ENCODE results near the gene IGSF21. TPM values are rescaled to one million over a fixed set of nuclear protein-coding genes. Genes with fewer than 3 reads are reported as not detected.

IGSF21 gene
- total RNA-seq, 1 donor from 2014 or later, result 2.4 TPM

DNA sequence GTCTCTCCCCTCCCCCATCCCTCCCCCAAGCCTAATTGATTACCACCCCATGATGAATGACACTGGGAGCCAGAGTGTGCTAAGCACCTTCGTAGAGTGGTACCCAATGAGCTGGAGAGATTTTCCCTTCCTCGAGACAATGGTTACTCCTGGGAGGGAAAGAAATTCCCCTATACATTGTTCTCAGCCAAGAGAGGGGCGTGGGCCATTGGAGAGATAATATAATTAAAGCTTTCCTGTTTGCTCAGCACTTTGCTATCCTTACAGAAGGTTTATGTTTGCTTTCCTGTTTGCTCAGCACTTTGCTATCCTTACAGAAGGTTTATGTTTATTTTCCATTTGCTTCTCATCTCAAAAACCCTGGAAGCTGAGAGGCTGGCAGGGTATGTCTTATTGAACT lies 247.0 kb downstream of the IGSF21 start:
- intact Hi-C loops (cut with DNase I), result no loop called here
- Histone ChIP-seq H3K36me3 (no peaks in the 10 kb centered on the region), H3K4me1 (no peaks in the 10 kb centered on the region), H3K27me3 (no peaks in the 10 kb centered on the region), H3K9me3 (no peaks in the 10 kb centered on the region), H3K27ac (no peak overlapping the region), H3K4me3 (no peak overlapping the region)
- no peak for DNase-seq (ENCODE audit: low spot score in 2 of 2)
- no peak for TF ChIP-seq CTCF (IDR thresholded peaks at IDR 0.05)

DNA sequence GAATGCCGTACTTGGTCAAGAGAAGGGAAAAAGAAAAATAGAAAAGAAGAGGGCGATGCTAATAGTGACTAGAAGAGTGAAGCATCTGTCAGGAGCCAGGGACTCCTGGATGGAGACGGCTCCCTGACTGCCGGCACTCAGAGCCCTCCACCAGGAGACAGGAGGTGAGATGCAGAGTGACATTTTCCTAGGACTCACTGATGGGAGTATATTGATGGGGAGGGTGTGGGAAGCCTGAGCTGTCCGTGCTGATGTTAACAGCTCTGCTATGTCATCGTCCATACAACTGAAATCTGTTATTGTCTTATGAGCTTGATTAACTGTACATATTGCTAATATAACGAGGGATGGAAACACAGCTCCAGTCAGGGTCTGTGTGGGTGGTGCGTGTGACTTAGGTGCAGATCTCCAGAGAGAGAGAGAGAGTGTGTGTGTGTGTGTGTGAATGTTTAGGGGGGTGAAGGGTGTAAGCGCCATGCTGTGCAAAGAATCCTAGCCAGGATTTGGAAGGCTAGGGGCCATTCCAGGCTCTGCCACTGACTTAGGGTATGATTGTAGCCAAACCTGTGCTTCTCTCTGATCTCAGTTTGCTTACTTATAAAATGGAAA lies 250.1 kb downstream of the IGSF21 start:
- Histone ChIP-seq H3K4me3 (no peak overlapping the region), H3K36me3 (no peaks in the 10 kb centered on the region), H3K4me1 (no peaks in the 10 kb centered on the region), H3K27me3 (no peaks in the 10 kb centered on the region), H3K27ac (no peak overlapping the region), H3K9me3 (no peaks in the 10 kb centered on the region)
- intact Hi-C loops (cut with DNase I), result no loop called here
- no peak for TF ChIP-seq CTCF (IDR thresholded peaks at IDR 0.05)
- no peak for DNase-seq (ENCODE audit: low spot score in 2 of 2)

GRCh38 chr1:18358600-18358999 lies 251.0 kb downstream of the IGSF21 start:
- Histone ChIP-seq H3K36me3 (no peaks in the 10 kb centered on the region), H3K4me3 (no peak overlapping the region), H3K4me1 (no peaks in the 10 kb centered on the region), H3K9me3 (no peaks in the 10 kb centered on the region), H3K27me3 (no peaks in the 10 kb centered on the region), H3K27ac (no peak overlapping the region)
- intact Hi-C loops (cut with DNase I), result no loop called here
- DNase-seq (ENCODE audit: low spot score in 2 of 2), result no peak
- no peak for TF ChIP-seq CTCF (IDR thresholded peaks at IDR 0.05)

DNA sequence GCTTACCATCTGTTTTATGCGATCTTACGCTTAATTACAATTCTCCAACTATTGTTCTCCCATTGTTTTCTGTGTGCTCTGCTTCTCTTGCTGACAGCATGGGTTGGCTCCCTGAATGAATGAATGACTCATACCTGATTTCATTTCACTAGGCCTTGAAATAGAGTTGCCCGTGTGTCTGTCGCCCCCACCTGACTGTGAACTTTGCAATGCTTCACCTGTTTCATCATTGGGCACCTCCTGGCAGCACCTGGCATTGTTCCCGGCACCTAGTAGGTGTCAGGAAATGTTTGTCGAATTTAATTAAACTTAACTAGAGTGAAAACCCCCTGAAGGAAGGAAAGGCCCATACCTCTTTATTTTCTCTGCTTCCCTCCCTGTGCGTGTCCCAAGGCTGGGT lies 252.7 kb downstream of the IGSF21 start:
- no peaks in the 10 kb centered on the region for H3K4me1 ChIP-seq
- H3K4me3 ChIP-seq, result no peak overlapping the region
- no peak overlapping the region for H3K27ac ChIP-seq
- H3K27me3 ChIP-seq, result no peaks in the 10 kb centered on the region
- H3K36me3 ChIP-seq, result no peaks in the 10 kb centered on the region
- intact Hi-C loops (cut with DNase I), result no loop called here
- TF ChIP-seq CTCF (IDR thresholded peaks at IDR 0.05), result no peak
- no peaks in the 10 kb centered on the region for H3K9me3 ChIP-seq
- DNase-seq (ENCODE audit: low spot score in 2 of 2), result no peak

GRCh38 chr1:18362150-18362549 lies 254.6 kb downstream of the IGSF21 start:
- Histone ChIP-seq H3K36me3 (no peaks in the 10 kb centered on the region), H3K27me3 (no peaks in the 10 kb centered on the region), H3K4me1 (no peaks in the 10 kb centered on the region), H3K4me3 (no peak overlapping the region), H3K27ac (no peak overlapping the region), H3K9me3 (no peaks in the 10 kb centered on the region)
- intact Hi-C loops (cut with DNase I), result no loop called here
- DNase-seq (ENCODE audit: low spot score in 2 of 2), result no peak
- no peak for TF ChIP-seq CTCF (IDR thresholded peaks at IDR 0.05)

DNA sequence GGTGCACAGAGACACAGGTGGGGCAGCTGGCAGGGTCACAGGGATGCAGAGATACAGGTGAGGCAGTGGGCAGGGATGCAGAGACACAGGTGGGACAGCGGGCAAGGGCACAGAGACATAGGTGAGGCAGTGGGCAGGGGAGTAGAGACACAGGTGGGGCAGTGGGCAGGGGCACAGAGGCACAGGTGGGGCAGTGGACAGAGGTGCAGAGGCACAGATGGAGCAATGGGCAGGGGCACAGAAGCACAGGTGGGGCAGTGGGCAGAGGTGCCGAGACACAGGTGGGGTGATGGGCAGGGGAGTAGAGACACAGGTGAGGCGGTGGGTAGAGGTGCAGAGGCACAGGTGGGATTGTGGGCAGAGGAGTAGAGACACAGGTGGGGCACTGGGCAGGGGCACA lies 255.8 kb downstream of the IGSF21 start:
- TF ChIP-seq CTCF (IDR thresholded peaks at IDR 0.05), result no peak
- no peak overlapping the region for H3K27ac ChIP-seq
- DNase-seq (ENCODE audit: low spot score in 2 of 2), result no peak
- H3K27me3 ChIP-seq, result no peaks in the 10 kb centered on the region
- intact Hi-C loops (cut with DNase I), result no loop called here
- no peaks in the 10 kb centered on the region for H3K4me1 ChIP-seq
- no peaks in the 10 kb centered on the region for H3K9me3 ChIP-seq
- no peak overlapping the region for H3K4me3 ChIP-seq
- no peaks in the 10 kb centered on the region for H3K36me3 ChIP-seq
